Endothelial cell of umbilical vein (primary cell): ENCODE results near the gene CARD11.

Experiments
- MYC ChIP-seq: IDR thresholded peaks from one replicate; pipeline ENCODE4 v1.6.1; 2011; ENCODE audit warnings: mild to moderate bottlenecking, low read depth, low read length
- POLR2AphosphoS5 ChIP-seq: IDR thresholded peaks from 2 replicates; pipeline ENCODE4 v1.6.1; 2012; ENCODE audit warnings: low read depth, mild to moderate bottlenecking, control low read depth, low read length, moderate library complexity; ENCODE audit not compliant: insufficient read depth
- TF ChIP-seq, protein P1 (sequence below), 2 donors: IDR thresholded peaks; 1 replicate in 1 of 2; 2 replicates in 1 of 2; pipeline ENCODE4 v1.5.1; 2011; ENCODE audit warnings: low read length in 2 of 2, mild to moderate bottlenecking in 2 of 2, moderate library complexity in 2 of 2, control low read depth in 1 of 2, inconsistent platforms in 1 of 2, low read depth in 1 of 2; ENCODE audit not compliant: insufficient read depth in 1 of 2; ENCODE audit errors: extremely low read depth in 1 of 2

DNA sequence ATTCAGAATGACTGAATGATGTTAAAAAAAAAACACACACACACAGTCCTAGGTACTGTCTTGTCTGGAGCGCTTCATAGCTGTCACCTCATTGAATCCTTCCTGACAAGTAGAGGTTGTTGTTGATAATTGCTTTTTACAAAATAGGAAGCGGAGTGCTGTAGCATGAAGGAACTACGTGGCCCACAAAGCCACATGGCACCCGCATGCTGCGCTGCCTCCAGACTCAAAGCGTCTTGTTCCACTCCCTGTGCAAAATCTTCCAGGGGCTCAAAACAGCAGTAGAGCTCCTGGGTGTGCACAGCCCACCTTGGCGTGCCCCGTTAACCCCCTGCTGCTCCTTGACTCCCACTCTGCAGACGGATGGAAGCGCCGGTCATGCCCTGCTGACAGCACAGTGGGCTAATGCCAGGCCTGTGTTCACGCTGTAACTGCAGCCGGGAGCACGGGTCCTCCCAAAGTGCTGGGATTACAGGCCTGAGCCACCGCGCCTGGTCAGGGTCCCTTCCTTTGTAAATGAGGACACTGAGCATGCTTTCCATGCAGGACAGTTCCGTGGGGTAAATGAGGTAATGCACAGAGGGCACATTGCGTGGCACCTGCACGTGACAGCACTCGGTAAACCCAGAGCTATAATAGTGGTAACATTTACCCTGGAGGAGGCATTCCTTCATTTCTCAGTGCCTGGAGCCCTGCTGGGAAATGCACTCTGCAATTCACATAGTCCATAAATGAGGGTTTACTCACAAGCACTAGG is 108.5 kb downstream of the CARD11 start:
- TF ChIP-seq, protein P1, sequence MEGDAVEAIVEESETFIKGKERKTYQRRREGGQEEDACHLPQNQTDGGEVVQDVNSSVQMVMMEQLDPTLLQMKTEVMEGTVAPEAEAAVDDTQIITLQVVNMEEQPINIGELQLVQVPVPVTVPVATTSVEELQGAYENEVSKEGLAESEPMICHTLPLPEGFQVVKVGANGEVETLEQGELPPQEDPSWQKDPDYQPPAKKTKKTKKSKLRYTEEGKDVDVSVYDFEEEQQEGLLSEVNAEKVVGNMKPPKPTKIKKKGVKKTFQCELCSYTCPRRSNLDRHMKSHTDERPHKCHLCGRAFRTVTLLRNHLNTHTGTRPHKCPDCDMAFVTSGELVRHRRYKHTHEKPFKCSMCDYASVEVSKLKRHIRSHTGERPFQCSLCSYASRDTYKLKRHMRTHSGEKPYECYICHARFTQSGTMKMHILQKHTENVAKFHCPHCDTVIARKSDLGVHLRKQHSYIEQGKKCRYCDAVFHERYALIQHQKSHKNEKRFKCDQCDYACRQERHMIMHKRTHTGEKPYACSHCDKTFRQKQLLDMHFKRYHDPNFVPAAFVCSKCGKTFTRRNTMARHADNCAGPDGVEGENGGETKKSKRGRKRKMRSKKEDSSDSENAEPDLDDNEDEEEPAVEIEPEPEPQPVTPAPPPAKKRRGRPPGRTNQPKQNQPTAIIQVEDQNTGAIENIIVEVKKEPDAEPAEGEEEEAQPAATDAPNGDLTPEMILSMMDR (IDR thresholded peaks at IDR 0.05; ENCODE audit: extremely low read depth in 1 of 2, insufficient read depth in 1 of 2, low read depth in 1 of 2, low read length in 2 of 2): no peak
- TF ChIP-seq MYC (no peak), POLR2AphosphoS5 (no peak)
